Right cardiac atrium (tissue), 5 donors: ENCODE results near the gene CCDC102A. TPM values are rescaled to one million over a fixed set of nuclear protein-coding genes. Genes with fewer than 3 reads are reported as not detected.
A peak's percentile ranks its signal among the peaks of the same experiment; 100 is the strongest.

Experiments used
- ATAC-seq, 2 donors: fragments of 200-7000 bp; cut with Tn5 transposase; one replicate each; pipeline versions ENCODE4 v1.8.0 to v1.9.1; 2020; ENCODE audit warnings: moderate library complexity in 2 of 2, mild to moderate bottlenecking in 1 of 2
- DNase-seq, 3 donors: peaks; one replicate each; pipeline ENCODE4 v3.0.0-alpha.2; 2020
- H3K27ac ChIP-seq: one replicate; pipeline ENCODE4 v1.5.1; 2013; ENCODE audit warnings: mild to moderate bottlenecking, low read length, control low read depth, moderate library complexity
- H3K27me3 ChIP-seq: one replicate; pipeline ENCODE4 v1.6.1; 2013; ENCODE audit not compliant: control insufficient read depth, insufficient read depth
- H3K4me1 ChIP-seq: one replicate; pipeline ENCODE4 v1.6.1; 2013; ENCODE audit warnings: low read length; ENCODE audit not compliant: control insufficient read depth, insufficient read depth
- H3K4me3 ChIP-seq: one replicate; pipeline ENCODE4 v1.5.1; 2013; ENCODE audit warnings: low read length, control low read depth
- H3K9me3 ChIP-seq: one replicate; pipeline ENCODE4 v1.6.1; 2013; ENCODE audit warnings: low read length; ENCODE audit not compliant: control insufficient read depth
- WGBS: extraction: QIAGEN DNeasy Blood & Tissue Kit; methylation state at CpG from one replicate; pipeline ENCODE4 v1.1.7; 2013; 5-methylcytosine and 5-hydroxymethylcytosine counted together
- intact Hi-C, 4 donors: fragments of 100-400 bp; cut with DNase I; formaldehyde crosslinking; loops; one replicate each; pipeline versions ENCODE4 v1.11.0 to v1.14.0; 2022 to 2023
- polyA plus RNA-seq: library from polyadenylated mRNA; stranded (reverse); fragments of 200-250 nt; gene quantifications from one replicate; pipeline ENCODE4 v1.2.3, GENCODE V29; 2013
- total RNA-seq, 4 donors: library from RNA; stranded (reverse); fragmentation: NEBNext Ultra II Directional; extraction: Animal tissue kit (Norgen Biotek cat#: 25700); gene quantifications; one replicate each; pipeline ENCODE4 v1.2.1, GENCODE V29; 2021
- donor health status: healthy with polysubstance abuse.
- donor health status: DM: no; HTN: yes; CAD: no.
- donor health status: DM: no; HTN: no; CAD: no.
- donor health status: DM: no; HTN: yes; CAD: no; lungs with severe emphysema.
- donor health status: DM: yes; HTN: yes; CAD: no.

The CCDC102A gene
- total and polyA plus RNA-seq, 5 donors: 7.6 to 15.4 (median 10.4) TPM

GRCh38 chr16:57535680-57536305 lies 578 bp downstream of the CCDC102A start:
- H3K27ac ChIP-seq: peak overlapping the region; percentile 75
- peaks cover 5% of the 10 kb centered on the region for H3K4me1 ChIP-seq
- H3K4me3 ChIP-seq: peak overlapping the region; percentile 63
- intact Hi-C loops: no loop called here
- peak; percentile 96 to 98 (median 98) for DNase-seq
- WGBS: under 1% methylated on average over 50 of the region's 50 CpGs
- ATAC-seq: peak; percentile 95 to 96
- no peaks in the 10 kb centered on the region for H3K9me3 ChIP-seq
- no peaks in the 10 kb centered on the region for H3K27me3 ChIP-seq

DNA sequence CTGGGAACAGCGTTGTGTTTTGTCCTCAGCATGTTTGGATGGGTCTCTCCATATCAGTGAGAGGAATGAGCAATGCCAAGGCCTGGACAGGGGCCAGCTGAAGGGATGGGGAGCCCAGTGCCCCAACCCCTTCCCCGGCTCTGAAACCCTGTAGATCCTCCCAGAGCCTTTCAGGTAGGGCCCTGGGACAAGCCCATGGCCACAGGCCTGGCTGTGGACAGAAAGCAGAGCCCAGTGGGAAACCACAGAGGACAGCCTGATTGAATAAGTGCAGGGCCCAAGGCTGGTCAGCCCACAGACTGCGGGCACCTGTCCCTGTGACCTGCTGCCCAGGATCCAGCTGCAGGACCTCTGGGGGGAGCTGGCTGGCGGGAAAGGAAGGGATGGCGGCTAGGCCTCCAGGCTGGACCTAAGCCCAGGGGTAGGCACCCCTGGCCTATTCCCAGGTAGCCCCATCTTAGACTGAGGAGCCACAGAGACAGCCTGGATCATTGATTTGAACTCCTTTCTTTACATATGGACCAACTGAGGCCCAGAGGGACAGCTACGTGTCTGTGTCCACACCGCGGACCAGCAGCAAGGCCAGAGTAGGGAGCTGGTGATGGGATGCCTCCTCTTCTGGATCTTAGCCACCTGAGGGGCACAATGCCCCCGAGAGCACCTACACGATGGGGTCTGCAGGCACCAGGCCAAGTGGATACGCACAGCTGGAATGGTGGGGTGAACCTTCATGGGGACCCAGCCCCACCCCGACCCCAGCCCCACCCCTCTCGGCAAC lies 1.3 kb downstream of the CCDC102A start:
- ATAC-seq (no peak), DNase-seq (peak in 1 of 3 donors; percentile 76)
- H3K4me3 ChIP-seq: peak overlapping the region; percentile 63
- no peak overlapping the region for H3K27ac ChIP-seq
- no peaks in the 10 kb centered on the region for H3K9me3 ChIP-seq
- H3K27me3 ChIP-seq: no peaks in the 10 kb centered on the region
- peaks cover 5% of the 10 kb centered on the region for H3K4me1 ChIP-seq
- intact Hi-C loops: no loop called here
- WGBS: 47% methylated on average over 13 of the region's 13 CpGs

DNA sequence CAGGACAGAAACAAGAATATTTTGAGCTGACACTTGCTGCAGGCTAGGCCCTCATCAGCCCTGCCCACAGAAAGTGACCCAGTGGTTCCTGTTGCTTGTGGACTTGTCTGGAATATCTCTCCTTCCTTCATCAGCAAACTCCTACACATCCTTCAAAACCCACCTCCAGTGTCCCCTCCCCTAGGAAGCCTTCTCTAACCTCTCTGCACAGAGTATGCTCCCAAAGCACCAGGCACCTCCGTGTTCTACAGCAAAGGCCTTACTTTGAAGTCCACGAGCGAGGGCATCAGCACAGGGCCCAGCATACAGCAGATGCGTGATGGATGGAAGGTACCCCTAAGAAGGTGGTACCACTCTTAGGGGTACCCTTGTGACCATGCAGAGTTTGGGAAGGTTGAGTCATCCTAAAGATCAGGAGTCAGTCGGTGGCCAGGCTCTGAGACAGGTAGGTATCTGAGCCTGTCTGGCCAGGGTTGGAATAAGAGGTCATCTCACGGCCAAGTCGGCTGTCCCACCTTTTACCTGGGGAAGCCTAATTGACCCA lies 2.0 kb downstream of the CCDC102A start:
- Histone ChIP-seq H3K9me3 (no peaks in the 10 kb centered on the region), H3K27ac (no peak overlapping the region), H3K27me3 (no peaks in the 10 kb centered on the region), H3K4me1 (peaks cover 5% of the 10 kb centered on the region), H3K4me3 (no peak overlapping the region)
- intact Hi-C loops: no loop called here
- ATAC-seq (no peak), DNase-seq (no peak)
- 94% methylated on average over 7 of the region's 7 CpGs for WGBS

- intact Hi-C loops: no loop called here
- H3K27me3 ChIP-seq: no peaks in the 10 kb centered on the region
- no peaks in the 10 kb centered on the region for H3K9me3 ChIP-seq
- no peak overlapping the region for H3K4me3 ChIP-seq
- peak in 2 of 3 donors; percentile 58 to 71 for DNase-seq
- WGBS: 44% methylated on average over 19 of the region's 19 CpGs
- H3K4me1 ChIP-seq: peaks cover 5% of the 10 kb centered on the region
- ATAC-seq: no peak
- no peak overlapping the region for H3K27ac ChIP-seq
These were observed 2.7 kb downstream of the CCDC102A start for GRCh38 chr16:57533431-57534336.

GRCh38 chr16:57532266-57532625 lies 4.1 kb downstream of the CCDC102A start:
- Histone ChIP-seq H3K27me3 (no peaks in the 10 kb centered on the region), H3K4me3 (no peak overlapping the region), H3K27ac (no peak overlapping the region), H3K4me1 (peaks cover 5% of the 10 kb centered on the region), H3K9me3 (no peaks in the 10 kb centered on the region)
- DNase-seq (no peak), ATAC-seq (no peak)
- WGBS: 83% methylated on average over 7 of the region's 7 CpGs
- intact Hi-C loops: no loop called here

GRCh38 chr16:57531635-57532265 lies 4.6 kb downstream of the CCDC102A start:
- no peaks in the 10 kb centered on the region for H3K9me3 ChIP-seq
- WGBS: 87% methylated on average over 8 of the region's 8 CpGs
- peak in 1 of 3 donors; percentile 7 for DNase-seq
- intact Hi-C loops: no loop called here
- H3K4me3 ChIP-seq: no peak overlapping the region
- H3K4me1 ChIP-seq: peaks cover 5% of the 10 kb centered on the region
- no peaks in the 10 kb centered on the region for H3K27me3 ChIP-seq
- ATAC-seq: no peak
- H3K27ac ChIP-seq: no peak overlapping the region

- intact Hi-C loops: no loop called here
- no peak for ATAC-seq
- Histone ChIP-seq H3K9me3 (no peaks in the 10 kb centered on the region), H3K27ac (no peak overlapping the region), H3K4me3 (no peak overlapping the region), H3K4me1 (peaks cover 5% of the 10 kb centered on the region), H3K27me3 (no peaks in the 10 kb centered on the region)
- WGBS: 82% methylated on average over 3 of the region's 3 CpGs
- peak in 1 of 3 donors; percentile 1 for DNase-seq
These were observed 5.2 kb downstream of the CCDC102A start for GRCh38 chr16:57531253-57531575.

DNA sequence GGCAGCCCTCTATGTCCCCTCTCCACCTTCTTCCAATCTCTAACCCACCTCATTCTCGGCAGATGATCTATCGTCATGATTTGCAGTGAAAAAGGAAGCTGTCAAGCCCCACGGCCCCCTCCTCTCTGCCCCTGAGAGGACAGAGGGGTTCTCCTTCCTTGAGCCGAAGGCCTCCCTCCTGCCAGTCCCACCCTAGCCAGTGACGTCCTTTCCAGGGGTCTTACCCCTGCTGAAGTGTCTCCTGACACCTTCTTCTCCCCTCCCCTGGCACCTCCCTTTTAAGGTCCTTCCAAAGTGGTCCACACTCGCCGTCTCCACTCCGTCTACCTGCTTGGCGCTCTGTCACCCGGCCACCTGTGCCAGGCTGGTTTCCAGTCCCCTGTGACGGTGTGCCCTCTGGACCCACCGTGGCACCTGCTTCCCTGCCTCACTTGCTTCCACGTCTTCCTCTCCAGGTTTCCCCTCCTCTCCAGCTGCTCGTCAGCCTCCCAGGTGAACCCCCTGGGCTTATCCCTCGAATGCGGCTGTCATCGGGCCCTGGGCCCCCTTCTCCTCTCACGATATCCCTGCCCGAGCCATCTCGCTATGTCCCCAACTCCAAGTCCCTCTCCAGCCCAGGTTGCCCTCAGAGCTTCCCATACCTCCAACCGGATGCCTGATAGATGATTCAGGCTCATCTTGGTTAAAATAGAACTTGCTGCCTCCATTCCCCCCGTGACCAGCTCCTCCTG lies 5.7 kb downstream of the CCDC102A start:
- H3K27ac ChIP-seq: no peak overlapping the region
- H3K4me1 ChIP-seq: peaks cover 5% of the 10 kb centered on the region

GRCh38 chr16:57530104-57530521 lies 6.3 kb downstream of the CCDC102A start:
- no peak overlapping the region for H3K27ac ChIP-seq
- peak in 2 of 3 donors; percentile 61 to 63 for DNase-seq
- intact Hi-C loops: no loop called here
- peaks cover 5% of the 10 kb centered on the region for H3K4me1 ChIP-seq
- ATAC-seq: peak; percentile 28 to 74
- H3K9me3 ChIP-seq: no peaks in the 10 kb centered on the region
- 38% methylated on average over 7 of the region's 7 CpGs for WGBS
- H3K27me3 ChIP-seq: no peaks in the 10 kb centered on the region
- no peak overlapping the region for H3K4me3 ChIP-seq

More for the DNA sequence above, 5.7 kb downstream of the CCDC102A start:
- Histone ChIP-seq H3K9me3 (no peaks in the 10 kb centered on the region), H3K4me3 (no peak overlapping the region), H3K27me3 (no peaks in the 10 kb centered on the region)
- ATAC-seq (no peak), DNase-seq (peak in 1 of 3 donors; percentile 27)
- intact Hi-C loops: no loop called here
- WGBS: 82% methylated on average over 22 of the region's 22 CpGs
